NT2/D1 (cell line): ENCODE results near the gene SPNS3.

Experiments
- SUZ12 ChIP-seq: IDR thresholded peaks from 2 replicates; pipeline ENCODE4 v1.6.1; 2011; ENCODE audit not compliant: insufficient read length, insufficient read depth; ENCODE audit errors: extremely low read depth
- YY1 ChIP-seq: IDR thresholded peaks from 2 replicates; pipeline ENCODE4 v1.6.1; 2011; ENCODE audit not compliant: insufficient read length, insufficient read depth
- ZNF274 ChIP-seq: IDR thresholded peaks from 2 replicates; pipeline ENCODE4 v1.6.1; 2011; ENCODE audit warnings: mild to moderate bottlenecking, low read depth, low read length

- TF ChIP-seq SUZ12, result no peak
- TF ChIP-seq YY1, result no peak
- TF ChIP-seq ZNF274, result no peak
Measured at GRCh38 chr17:4533523-4534504, 100.1 kb downstream of the SPNS3 start.
